NCI-H1694 treated with DMSO at 0.1 percent for 48 hours (cell line): ENCODE results near the gene F13B.
"Not testable (repeated sequence)": the region's sequence is repeated elsewhere in the genome, so short reads cannot be mapped to it uniquely, and the experiment has no call there.

Experiments
- DNase-seq: peaks from one replicate; lab custom pipeline; 2025; lab: John Stamatoyannopoulos, UW

The F13B gene

GRCh38 chr1:197066719-197067456 is at the start of gene F13B:
Gene F13B (minus strand): TSS chr1:197067260. CDS start chr1:197067223, 37 bp downstream.
- no peak for DNase-seq

DNA sequence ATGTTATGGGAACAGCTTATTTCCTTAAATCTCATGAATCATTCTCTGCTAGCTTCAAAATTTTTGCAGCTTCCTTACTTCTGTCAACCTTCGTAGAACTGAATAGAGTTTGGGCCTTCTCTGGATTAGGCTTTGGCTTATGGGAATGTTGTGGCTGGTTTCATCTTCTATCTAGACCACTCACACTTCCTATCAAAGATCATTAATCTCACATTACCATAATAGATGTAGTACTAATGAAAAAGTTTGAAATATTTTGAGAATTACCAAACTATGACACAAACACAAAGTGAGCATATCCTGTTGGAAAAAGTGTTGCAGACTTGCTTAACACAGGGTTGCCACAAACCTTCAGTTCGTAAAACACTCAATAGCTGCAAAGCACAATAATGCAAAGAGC is 49.1 kb upstream of the F13B start:
- DNase-seq: no peak

DNA sequence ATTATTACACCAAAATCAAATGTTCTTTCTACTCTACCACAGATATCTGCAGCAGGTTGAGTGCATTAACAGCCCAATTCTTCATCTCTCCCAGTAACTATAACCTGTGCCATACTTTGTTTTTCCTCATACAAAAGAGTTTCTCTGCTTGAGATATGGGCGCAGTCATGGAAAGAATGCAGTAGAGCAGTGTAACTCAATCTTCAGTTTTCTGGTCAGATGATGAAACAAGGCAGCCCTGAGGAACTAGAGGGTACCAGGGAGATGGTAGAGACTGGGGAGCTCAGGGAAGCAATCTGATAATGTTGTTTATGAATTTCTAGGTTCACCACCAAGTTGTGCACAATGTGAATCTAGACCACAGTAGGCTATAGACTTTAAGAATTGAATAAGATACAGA is 39.8 kb upstream of the F13B start:
- no peak for DNase-seq

- DNase-seq: no peak
Observed at GRCh38 chr1:197103300-197103699, 36.2 kb upstream of the F13B start.

DNA sequence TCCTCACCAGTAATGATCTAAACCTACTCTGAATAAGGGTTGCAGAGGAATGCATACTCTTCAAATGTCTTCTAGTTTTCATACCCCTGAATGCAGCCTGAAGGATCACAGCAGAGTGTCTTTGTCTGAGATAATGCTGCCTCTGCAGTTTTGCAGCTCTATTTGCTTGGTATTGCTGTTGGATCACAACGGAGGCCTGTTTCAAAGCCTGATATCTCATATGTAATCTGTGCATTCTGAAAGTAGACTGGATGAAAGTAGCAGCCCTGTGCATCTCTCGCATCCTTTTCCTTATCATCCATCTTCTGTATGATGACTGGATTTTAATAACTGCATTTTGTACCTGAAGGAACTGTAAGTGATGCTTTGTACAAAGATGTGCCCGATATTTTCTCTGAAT is 34.9 kb upstream of the F13B start:
- no peak for DNase-seq

- DNase-seq: no peak
Observed at GRCh38 chr1:197100677-197101076, 33.6 kb upstream of the F13B start.

DNA sequence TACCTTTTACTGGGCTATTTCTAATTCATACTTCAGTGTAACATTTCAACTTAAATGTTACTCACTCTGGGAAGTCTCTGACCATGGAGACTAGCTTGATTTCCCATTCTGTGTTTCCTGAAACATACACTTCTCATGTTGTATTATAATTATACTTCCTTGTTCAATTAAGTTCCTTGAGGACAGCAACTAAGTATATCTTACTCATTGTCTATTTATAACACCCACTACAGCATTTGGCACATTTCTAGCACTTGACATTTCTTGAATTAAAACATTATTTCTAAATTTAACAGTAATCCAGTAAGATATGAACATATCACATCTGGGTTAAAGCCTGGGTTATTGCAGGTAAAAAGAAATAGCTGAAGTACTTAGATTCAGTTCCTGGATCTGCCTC is 32.4 kb upstream of the F13B start:
- no peak for DNase-seq

DNA sequence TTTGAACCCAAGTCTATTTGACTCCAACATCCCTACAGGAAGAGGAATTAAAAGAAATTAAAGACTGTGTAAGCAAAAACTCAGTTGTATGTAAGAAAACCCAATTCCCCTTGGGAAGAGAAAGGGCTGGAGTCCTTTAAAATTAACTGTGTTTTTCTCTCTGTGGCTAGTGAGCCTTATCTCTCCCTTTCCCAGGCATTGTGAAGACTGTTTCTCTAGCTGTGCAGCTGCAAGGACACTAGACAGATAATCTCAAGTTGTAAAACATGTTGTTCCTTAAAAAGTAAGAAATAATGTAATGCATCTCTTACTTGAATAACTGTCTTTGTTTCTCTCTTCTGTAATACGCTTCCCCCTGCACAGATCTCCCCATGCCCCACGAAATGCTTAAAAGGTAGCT is 29.9 kb upstream of the F13B start:
- DNase-seq: not testable (repeated sequence)

GRCh38 chr1:197096137-197096536 is 29.1 kb upstream of the F13B start:
- no peak for DNase-seq

- no peak for DNase-seq
Observed at GRCh38 chr1:197093226-197093885, 26.3 kb upstream of the F13B start.

DNA sequence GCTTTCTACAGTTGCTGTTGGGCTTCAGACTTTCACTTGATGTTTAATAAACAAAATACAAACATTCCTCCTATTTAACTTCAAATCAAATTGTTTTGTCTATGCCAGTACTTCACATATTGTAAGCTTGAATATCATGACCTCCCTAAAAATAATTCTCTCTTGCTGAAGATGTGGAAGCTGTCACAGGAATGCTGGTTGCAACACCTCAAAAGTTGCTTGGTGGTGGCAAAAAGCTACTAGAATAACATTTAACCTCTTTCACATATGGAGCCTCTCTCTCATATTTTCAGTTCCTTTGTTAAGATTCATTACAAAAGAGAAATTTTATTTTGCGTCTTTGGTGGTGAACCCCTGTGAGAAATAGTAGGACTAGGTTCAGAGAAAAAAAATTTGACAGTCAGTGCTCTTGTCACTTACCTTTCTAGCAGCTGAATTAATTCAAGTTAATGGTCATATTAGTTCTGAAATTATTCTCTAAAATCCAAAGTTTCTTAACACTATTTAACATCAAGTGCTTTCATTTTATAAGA is 25.5 kb upstream of the F13B start:
- no peak for DNase-seq

DNA sequence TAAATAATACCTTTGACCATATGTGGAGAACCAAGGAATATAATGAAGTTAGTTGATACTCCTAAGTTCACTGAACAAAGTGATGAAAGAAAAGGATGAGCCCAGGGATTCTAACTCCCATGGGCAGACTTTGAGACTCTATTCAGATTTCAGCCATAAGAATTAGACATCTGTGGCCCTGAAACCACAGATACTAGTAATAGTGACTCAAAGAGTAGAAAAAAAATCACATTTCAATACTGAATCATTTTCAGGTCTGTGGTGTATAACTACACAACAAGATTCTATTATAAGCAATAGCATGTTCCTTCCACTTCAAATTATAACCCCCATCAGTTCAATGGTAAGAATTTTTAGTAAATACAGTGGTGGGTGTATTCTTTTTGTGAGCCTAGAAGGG is 16.4 kb upstream of the F13B start:
- no peak for DNase-seq

DNA sequence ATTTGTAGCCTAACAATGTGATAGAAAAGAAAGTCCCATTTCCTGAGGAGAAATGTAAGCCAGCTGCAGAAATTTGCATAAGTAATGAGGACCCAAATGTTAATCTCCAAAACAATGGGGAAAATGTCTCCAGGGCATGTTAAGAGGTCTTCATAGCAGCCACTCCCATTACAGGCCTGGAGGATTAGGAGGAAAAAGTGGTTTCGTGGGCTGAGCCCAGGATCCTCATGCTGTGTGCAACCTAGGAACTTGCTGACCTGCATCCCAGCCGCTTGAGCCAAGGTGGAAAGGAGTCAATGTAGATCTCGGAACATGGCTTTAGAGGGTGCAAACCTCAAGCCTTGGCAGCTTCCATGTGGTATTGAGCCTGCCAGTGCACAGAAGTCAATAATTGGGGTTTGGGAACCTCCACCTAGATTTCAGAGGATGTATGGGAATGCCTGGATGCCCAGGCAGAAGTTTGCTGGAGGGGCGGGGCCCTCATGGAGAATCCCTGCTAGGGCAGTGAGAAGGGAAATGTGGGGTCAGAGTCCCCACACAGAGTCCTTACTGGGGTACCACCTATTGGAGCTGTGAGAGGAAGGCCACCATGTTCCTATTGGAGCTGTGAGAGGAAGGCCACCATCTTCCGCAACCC is 14.2 kb upstream of the F13B start:
- no peak for DNase-seq

DNA sequence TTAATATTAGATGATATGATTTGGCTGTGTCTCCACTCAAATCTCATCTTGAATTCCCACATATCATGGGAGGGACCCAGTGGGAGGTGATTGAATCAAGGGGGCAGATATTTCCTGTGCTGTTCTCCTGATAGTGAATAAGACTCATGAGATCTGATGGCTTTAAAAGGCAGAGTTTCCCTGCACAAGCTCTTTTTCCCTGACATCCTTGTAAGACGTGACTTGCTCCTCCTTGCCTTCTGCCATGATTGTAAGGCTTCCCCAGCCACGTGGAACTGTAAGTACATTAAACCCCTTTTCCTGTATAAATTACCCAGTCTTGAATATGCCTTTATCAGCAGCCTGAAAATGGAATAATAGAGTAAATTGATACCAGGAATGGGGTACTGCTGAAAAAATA is 13.3 kb upstream of the F13B start:
- DNase-seq: no peak

DNA sequence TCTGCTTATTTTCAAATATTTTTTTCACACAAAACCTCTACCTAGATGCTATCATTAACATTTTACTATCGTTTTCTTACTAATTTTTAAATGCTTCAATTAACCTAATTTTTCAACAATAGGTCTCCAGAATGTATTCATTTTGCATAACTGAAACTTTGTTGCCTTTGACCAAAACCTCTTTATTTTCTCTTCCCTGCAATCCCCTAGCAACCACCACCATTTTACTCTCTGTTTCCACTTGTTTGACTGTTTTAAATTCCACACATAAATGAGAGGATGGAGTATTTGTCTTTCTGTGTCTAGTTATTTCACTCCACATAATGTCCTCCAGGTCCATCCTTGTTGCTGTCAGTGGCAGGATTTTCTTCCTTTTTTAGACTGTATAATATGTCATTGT is 9.5 kb upstream of the F13B start:
- DNase-seq: no peak

GRCh38 chr1:197073978-197074377 is 6.9 kb upstream of the F13B start:
- no peak for DNase-seq

GRCh38 chr1:197067457-197067818 is 378 bp upstream of the F13B start:
- no peak for DNase-seq

GRCh38 chr1:197066277-197066676 is 783 bp downstream of the F13B start:
- DNase-seq: no peak

- DNase-seq: no peak
Observed at GRCh38 chr1:197065559-197065958, 1.5 kb downstream of the F13B start.

GRCh38 chr1:197063212-197063611 is 3.8 kb downstream of the F13B start:
- no peak for DNase-seq

DNA sequence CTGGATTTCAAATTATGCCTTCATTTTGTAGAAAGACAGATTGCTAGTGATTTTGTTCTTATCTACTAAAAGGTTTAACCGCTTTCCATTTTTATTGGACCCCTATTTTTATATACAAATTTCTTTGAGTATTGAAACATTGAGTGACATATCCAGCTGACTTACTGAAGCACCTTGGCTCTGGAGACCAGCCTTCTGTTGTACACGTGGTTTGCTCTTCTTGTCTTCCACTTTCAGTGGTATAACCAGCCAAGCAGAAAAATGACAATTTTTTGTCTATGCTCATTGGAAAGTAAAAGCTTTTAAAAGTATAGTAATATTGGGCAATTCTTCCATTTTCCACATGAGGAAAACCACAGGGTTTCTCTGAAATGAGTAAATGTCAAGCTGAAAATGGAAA is 4.4 kb downstream of the F13B start:
- DNase-seq: no peak

DNA sequence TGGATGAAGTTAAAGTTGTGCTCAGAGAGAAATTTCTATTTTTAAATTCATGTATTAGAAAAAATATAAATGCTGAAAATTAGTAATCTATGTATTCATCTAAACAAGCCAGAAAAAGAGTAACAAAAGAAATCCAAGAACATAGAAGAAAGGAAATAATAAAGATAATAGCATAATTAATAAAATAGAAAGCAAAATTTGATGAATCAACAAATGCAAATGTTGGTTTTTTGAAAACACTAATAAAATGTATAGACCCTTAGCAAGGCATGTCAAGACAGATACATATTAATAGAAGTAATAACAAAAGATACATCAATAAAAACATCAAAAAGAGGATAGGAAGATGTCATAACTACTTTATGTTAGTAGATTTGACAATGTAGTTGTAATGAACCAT is 18.0 kb downstream of the F13B start:
- DNase-seq: no peak

DNA sequence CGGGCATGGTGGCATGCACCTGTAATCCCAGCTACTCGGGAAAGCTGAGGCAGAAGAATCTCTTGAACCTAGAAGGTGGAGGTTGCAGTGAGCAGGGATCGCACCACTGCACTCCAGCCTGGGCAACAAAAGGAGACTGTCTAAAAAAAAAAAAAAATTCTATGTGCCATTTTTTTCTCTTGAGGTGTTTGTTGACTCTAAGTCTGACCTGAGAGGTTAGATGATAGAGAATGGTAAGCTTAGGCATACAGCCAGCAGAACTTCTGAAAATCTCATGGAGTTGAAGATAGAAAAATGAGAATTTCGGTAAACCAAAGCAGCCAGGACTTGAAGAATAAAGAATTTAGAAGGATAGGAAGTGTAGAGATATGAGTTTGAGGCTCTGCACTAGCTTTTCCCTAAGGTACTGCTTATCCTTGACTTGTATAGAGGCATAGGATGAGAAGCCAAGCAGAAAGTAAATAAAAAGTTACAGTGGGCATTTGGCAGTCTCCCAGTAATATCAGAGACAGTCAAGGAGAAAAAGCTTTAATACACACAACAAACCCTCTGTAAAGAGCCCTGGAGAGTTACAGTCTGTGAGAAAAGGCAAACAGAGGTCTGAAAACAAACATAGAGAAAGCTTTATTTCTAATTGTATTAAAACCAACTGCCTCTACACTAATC is 24.3 kb downstream of the F13B start:
- DNase-seq: no peak
